Measurements from ENCODE around the gene TNXB.
A peak's percentile ranks its signal among the peaks of the same experiment; 100 is the strongest.

TNXB gene

DNA sequence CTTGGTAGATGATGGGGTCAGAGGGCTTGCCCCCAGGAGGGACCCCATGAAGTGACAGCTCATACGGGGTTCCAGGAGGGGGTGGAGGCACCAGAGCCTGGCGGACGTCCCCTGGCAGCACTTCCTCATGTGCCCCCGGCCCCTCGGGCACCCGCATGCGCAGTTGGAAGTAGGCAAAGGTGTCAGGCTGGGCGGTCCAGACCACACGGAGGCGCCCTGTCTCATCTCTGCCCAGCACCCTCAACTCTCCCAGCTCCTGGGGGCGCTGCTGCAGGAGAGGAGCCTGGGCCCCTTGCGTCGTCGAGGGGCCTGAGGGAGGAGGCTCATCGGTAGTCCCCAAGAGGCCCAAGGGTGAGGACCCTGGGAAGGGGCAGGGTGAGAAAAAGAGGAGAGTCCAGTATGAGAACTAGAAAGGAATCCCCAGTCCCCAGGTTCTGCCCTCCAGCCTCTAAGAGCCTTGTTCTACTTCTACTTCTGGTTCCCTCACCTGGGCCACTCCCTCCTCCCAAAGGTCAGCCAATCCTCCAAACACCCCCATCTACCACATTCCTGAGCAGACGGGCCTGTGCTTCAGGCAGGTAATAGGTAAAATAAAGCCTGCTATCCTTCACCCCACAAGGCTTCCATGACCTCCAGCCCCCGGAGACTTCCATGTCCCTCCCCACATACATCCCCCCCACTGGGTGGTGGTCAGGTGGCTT lies 23.2 kb downstream of the TNXB start:
- peaks cover 0 to 3% of the 10 kb centered on the region in 2 donors for H3K36me3 ChIP-seq (ENCODE audit: control insufficient read depth in 2 of 2, insufficient read depth in 2 of 2, low read length in 2 of 2)
- peaks cover 6 to 8% of the 10 kb centered on the region in 2 donors for H3K4me1 ChIP-seq (ENCODE audit: control insufficient read depth in 2 of 2, insufficient read depth in 2 of 2, low read length in 2 of 2)
- no peak overlapping the region for H3K9ac ChIP-seq (ENCODE audit: low read depth in 1 of 2, low read length in 2 of 2)
- no peak overlapping the region for H3K4me3 ChIP-seq (ENCODE audit: low read length in 2 of 2)
- H3K27me3 ChIP-seq (ENCODE audit: control insufficient read depth in 2 of 2, insufficient read depth in 2 of 2, low read length in 2 of 2), result peaks cover 0 to 7% of the 10 kb centered on the region in 2 donors
- H3K27ac ChIP-seq (ENCODE audit: low read depth in 2 of 2, low read length in 2 of 2), result no peak overlapping the region
- no peaks in the 10 kb centered on the region for H3K9me3 ChIP-seq (ENCODE audit: control insufficient read depth in 2 of 2, low read length in 2 of 2)

DNA sequence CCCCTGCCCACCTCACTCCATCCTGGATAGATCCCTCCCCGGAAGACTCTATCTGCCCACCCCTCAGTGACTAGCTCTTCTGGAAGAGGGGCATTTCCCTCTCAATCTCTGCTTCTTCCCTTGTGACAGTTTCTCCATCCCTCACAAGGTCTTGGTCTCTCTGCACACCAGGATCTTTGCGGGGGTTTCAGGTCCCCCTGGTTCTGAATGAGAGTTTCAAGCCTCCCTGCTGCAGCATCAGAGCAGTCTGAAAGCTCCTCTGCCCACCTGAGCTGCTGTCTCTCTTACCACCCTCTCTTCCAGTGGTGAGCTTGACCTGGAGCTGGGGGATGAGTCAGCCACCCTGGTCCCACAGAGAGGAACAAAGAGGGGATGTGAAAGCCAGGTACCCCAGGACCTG lies 24.4 kb downstream of the TNXB start:
- Histone ChIP-seq H3K27ac (ENCODE audit: low read depth in 2 of 2, low read length in 2 of 2) (no peak overlapping the region), H3K9me3 (ENCODE audit: control insufficient read depth in 2 of 2, low read length in 2 of 2) (no peaks in the 10 kb centered on the region), H3K4me1 (ENCODE audit: control insufficient read depth in 2 of 2, insufficient read depth in 2 of 2, low read length in 2 of 2) (peaks cover 6 to 8% of the 10 kb centered on the region in 2 donors), H3K4me3 (ENCODE audit: low read length in 2 of 2) (no peak overlapping the region), H3K36me3 (ENCODE audit: control insufficient read depth in 2 of 2, insufficient read depth in 2 of 2, low read length in 2 of 2) (peaks cover 0 to 3% of the 10 kb centered on the region in 2 donors), H3K9ac (ENCODE audit: low read depth in 1 of 2, low read length in 2 of 2) (no peak overlapping the region), H3K27me3 (ENCODE audit: control insufficient read depth in 2 of 2, insufficient read depth in 2 of 2, low read length in 2 of 2) (peaks cover 0 to 7% of the 10 kb centered on the region in 2 donors)

DNA sequence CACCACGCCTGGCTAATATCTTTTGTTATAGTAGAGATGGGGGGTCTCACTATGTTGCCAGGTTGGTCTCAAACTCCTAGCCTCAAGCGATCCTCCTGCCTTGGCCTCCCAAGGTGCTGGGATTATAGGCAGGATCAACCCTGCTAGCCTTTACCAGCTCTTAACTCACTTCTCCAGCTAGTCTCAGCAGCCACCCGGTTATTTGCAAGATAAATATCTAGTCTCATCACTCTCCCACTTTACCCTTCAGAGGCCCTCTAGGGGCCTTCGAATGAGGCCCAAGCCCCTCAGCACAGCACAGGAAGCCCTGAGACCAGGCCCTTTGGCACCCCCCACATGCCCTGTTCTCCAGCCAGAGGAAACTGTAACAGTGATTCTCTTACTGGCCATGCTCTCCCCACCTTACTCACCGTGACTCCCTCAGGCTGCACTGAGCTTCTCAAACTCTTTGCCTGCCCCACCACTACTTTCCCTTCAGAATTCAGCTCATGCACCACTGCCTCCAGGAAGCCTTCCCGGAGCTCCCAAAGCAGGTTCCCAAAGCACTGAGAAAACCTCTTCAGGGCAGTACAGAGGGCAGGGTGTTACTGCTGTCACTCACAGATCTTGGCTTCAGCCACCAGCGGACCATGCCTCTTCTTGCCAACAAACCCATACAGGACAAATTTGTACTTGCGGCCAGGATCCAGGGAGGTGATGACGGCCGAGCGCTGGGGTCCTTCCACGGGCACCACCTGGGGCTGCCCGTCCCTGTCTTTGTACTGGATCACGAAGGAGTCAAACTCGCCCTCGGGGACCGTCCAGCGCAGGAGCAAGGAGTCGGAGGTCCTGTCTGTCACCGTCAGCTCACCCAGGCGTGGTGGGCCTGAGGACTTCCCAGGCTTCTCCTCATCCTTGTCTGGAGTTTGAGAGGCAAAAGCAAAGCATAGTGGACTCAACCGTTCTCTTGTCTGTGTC lies 25.0 kb downstream of the TNXB start:
- no peak overlapping the region for H3K9ac ChIP-seq (ENCODE audit: low read depth in 1 of 2, low read length in 2 of 2)
- H3K36me3 ChIP-seq (ENCODE audit: control insufficient read depth in 2 of 2, insufficient read depth in 2 of 2, low read length in 2 of 2), result no peaks in the 10 kb centered on the region

DNA sequence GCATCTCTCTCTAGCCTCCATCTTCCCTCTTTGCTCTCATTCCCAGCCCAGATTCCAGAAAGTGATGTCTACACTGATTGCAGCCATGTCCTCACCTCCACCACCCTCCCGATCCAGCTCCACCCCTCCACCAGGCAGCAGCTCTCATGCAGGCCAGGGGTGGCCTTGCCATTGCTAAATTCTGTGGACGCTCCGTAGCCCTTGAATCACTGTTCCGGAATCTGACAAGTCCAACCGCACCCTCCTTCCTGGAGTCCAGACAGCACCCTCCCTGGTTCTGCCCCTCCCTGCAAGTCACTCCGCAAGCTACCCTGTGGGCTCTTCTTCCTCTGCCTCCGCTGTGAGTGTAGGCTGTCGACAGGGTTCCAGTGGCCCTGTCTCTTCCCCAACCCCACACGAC lies 26.2 kb downstream of the TNXB start:
- Histone ChIP-seq H3K27ac (ENCODE audit: low read depth in 2 of 2, low read length in 2 of 2) (no peak overlapping the region), H3K36me3 (ENCODE audit: control insufficient read depth in 2 of 2, insufficient read depth in 2 of 2, low read length in 2 of 2) (no peaks in the 10 kb centered on the region), H3K27me3 (ENCODE audit: control insufficient read depth in 2 of 2, insufficient read depth in 2 of 2, low read length in 2 of 2) (peaks cover 0 to 7% of the 10 kb centered on the region in 2 donors), H3K4me1 (ENCODE audit: control insufficient read depth in 2 of 2, insufficient read depth in 2 of 2, low read length in 2 of 2) (peaks cover 6 to 8% of the 10 kb centered on the region in 2 donors), H3K9ac (ENCODE audit: low read depth in 1 of 2, low read length in 2 of 2) (no peak overlapping the region), H3K9me3 (ENCODE audit: control insufficient read depth in 2 of 2, low read length in 2 of 2) (no peaks in the 10 kb centered on the region), H3K4me3 (ENCODE audit: low read length in 2 of 2) (no peak overlapping the region)

More for the DNA sequence above, 25.0 kb downstream of the TNXB start:
- Histone ChIP-seq H3K27ac (ENCODE audit: low read depth in 2 of 2, low read length in 2 of 2) (no peak overlapping the region), H3K27me3 (ENCODE audit: control insufficient read depth in 2 of 2, insufficient read depth in 2 of 2, low read length in 2 of 2) (peaks cover 0 to 7% of the 10 kb centered on the region in 2 donors), H3K9me3 (ENCODE audit: control insufficient read depth in 2 of 2, low read length in 2 of 2) (no peaks in the 10 kb centered on the region), H3K4me1 (ENCODE audit: control insufficient read depth in 2 of 2, insufficient read depth in 2 of 2, low read length in 2 of 2) (peaks cover 6 to 8% of the 10 kb centered on the region in 2 donors), H3K4me3 (ENCODE audit: low read length in 2 of 2) (no peak overlapping the region)

DNA sequence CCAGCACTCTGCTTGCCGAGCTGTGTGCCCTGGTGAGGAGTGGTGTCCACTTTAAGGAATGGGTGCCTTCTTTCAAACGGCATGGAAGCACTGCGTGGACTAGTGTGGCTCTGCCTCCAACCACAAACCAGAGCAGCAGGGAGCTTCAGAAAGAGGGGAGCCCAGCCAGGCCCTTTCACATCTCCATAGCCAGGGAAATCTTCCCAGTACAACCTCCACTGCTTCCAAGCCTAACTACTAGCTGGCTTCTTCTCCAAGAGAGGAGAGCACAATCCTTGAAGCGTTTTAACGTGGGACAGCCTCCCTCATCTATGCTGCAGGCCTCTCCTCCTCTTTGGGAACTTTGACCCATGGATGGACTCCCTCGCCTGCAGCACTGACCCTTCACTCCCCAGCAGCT lies 26.7 kb downstream of the TNXB start:
- Histone ChIP-seq H3K27ac (ENCODE audit: low read depth in 2 of 2, low read length in 2 of 2) (peak overlapping the region in 1 of 2 donors; percentile 35), H3K4me3 (ENCODE audit: low read length in 2 of 2) (no peak overlapping the region), H3K27me3 (ENCODE audit: control insufficient read depth in 2 of 2, insufficient read depth in 2 of 2, low read length in 2 of 2) (peaks cover 0 to 7% of the 10 kb centered on the region in 2 donors), H3K9me3 (ENCODE audit: control insufficient read depth in 2 of 2, low read length in 2 of 2) (no peaks in the 10 kb centered on the region), H3K36me3 (ENCODE audit: control insufficient read depth in 2 of 2, insufficient read depth in 2 of 2, low read length in 2 of 2) (no peaks in the 10 kb centered on the region), H3K4me1 (ENCODE audit: control insufficient read depth in 2 of 2, insufficient read depth in 2 of 2, low read length in 2 of 2) (peaks cover 6 to 8% of the 10 kb centered on the region in 2 donors), H3K9ac (ENCODE audit: low read depth in 1 of 2, low read length in 2 of 2) (no peak overlapping the region)

DNA sequence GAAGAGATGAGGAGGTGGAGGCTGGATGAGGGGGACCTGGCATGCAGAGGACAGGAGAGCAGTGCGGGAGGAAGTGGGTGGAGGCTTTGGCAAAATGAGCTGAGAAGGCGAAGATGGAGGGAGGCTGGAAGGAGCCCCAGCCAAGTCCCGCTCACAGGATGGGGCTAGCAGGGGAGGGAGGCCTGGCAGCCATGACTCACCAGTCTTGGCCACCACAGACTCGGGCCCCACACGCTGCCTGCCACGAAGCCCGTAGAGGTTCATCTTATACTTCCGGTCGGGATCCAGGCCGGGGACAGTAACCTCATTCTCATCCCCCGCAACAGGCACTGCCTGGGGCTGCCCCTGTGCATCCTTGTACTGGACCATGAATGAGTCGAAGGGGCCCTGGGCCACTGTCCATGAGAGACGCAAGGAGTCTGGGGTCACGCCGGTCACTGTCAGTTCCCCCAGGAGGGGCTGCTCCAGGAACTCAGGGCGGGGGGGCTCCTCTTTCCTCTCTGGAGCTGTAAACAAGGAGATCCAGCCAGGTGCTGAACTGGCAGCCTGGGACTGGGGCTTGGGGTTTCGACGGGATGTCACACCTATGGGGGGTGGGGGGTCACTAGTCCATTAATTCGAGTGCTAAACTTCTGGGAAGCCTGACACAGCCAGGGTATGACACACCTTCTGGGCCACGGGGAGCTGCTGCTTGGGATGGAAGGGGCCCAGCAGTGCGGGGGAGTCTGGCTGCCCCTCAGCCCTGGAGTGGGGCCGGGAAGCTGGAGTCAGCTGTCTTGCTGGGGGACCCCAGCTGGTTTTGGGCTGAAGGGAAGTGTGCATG lies 27.8 kb downstream of the TNXB start:
- Histone ChIP-seq H3K9ac (ENCODE audit: low read depth in 1 of 2, low read length in 2 of 2) (no peak overlapping the region), H3K4me3 (ENCODE audit: low read length in 2 of 2) (no peak overlapping the region), H3K27ac (ENCODE audit: low read depth in 2 of 2, low read length in 2 of 2) (peak overlapping the region; percentile 13 to 35), H3K36me3 (ENCODE audit: control insufficient read depth in 2 of 2, insufficient read depth in 2 of 2, low read length in 2 of 2) (no peaks in the 10 kb centered on the region), H3K4me1 (ENCODE audit: control insufficient read depth in 2 of 2, insufficient read depth in 2 of 2, low read length in 2 of 2) (peaks cover 0 to 8% of the 10 kb centered on the region in 2 donors), H3K9me3 (ENCODE audit: control insufficient read depth in 2 of 2, low read length in 2 of 2) (no peaks in the 10 kb centered on the region), H3K27me3 (ENCODE audit: control insufficient read depth in 2 of 2, insufficient read depth in 2 of 2, low read length in 2 of 2) (peaks cover 0 to 6% of the 10 kb centered on the region in 2 donors)

DNA sequence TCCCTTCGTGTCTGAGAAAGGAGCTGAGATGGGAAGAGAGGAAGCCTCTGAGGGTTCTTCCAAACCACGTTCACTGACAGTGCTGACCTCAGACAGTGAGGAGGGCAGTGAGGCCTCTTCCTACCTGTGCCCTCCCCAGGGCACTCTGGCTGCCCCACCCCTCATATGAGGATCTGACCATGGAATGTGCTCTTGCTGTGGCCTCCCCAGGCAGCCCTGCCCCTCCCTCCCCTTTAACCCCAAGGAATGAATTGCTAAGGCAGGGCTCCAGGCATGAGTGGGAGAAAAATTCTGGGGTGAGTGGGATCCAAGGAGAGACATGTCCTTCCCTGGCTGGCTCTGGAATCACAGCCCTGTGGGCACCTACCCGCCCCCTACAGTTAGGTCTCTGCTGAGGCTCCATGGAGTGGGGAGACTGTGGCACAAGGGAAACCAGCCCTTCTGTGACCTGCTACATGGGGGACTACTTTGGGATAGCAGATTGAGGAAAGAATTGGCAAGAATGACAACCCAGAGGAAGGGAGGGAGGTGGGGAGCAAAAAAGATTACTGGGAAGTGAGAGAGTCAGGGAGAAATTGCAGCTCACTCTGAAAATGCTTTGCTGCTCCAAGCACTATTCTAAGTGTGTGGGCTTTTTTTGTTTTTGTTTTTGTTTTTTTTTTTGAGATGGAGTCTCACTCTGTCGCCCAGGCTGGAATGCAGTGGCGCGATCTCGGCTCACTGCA lies 29.4 kb downstream of the TNXB start:
- Histone ChIP-seq H3K27me3 (ENCODE audit: control insufficient read depth in 2 of 2, insufficient read depth in 2 of 2, low read length in 2 of 2) (peaks cover 0 to 3% of the 10 kb centered on the region in 2 donors), H3K9me3 (ENCODE audit: control insufficient read depth in 2 of 2, low read length in 2 of 2) (no peaks in the 10 kb centered on the region), H3K27ac (ENCODE audit: low read depth in 2 of 2, low read length in 2 of 2) (no peak overlapping the region), H3K36me3 (ENCODE audit: control insufficient read depth in 2 of 2, insufficient read depth in 2 of 2, low read length in 2 of 2) (no peaks in the 10 kb centered on the region), H3K4me3 (ENCODE audit: low read length in 2 of 2) (no peak overlapping the region), H3K9ac (ENCODE audit: low read depth in 1 of 2, low read length in 2 of 2) (no peak overlapping the region), H3K4me1 (ENCODE audit: control insufficient read depth in 2 of 2, insufficient read depth in 2 of 2, low read length in 2 of 2) (peaks cover 0 to 5% of the 10 kb centered on the region in 2 donors)

DNA sequence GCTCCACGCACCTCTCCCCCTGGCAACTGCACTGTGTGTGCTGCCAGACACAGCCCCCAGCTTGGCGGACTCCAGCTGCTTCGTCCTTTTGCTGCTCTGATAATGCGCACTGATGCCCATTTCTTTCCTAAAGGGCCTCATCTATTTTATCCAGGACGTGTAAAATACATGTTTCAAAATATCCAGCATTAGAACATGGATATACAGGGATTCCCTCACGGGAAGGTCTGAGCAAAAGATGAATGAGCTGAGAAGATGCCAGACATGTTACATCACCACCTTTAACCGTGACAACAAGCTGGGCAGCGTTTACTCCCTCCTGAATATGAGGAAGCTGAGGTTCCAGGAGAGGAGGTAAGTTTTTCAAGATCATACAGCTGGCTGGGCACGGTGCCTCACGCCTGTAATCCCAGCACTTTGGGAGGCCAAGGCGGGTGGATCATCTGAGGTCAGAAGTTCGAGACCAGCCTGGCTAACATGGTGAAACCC lies 32.8 kb downstream of the TNXB start:
- Histone ChIP-seq H3K4me3 (ENCODE audit: low read length in 2 of 2) (no peak overlapping the region), H3K9ac (ENCODE audit: low read depth in 1 of 2, low read length in 2 of 2) (no peak overlapping the region), H3K27me3 (ENCODE audit: control insufficient read depth in 2 of 2, insufficient read depth in 2 of 2, low read length in 2 of 2) (no peaks in the 10 kb centered on the region), H3K4me1 (ENCODE audit: control insufficient read depth in 2 of 2, insufficient read depth in 2 of 2, low read length in 2 of 2) (peaks cover 0 to 3% of the 10 kb centered on the region in 2 donors), H3K36me3 (ENCODE audit: control insufficient read depth in 2 of 2, insufficient read depth in 2 of 2, low read length in 2 of 2) (no peaks in the 10 kb centered on the region), H3K9me3 (ENCODE audit: control insufficient read depth in 2 of 2, low read length in 2 of 2) (no peaks in the 10 kb centered on the region), H3K27ac (ENCODE audit: low read depth in 2 of 2, low read length in 2 of 2) (no peak overlapping the region)

DNA sequence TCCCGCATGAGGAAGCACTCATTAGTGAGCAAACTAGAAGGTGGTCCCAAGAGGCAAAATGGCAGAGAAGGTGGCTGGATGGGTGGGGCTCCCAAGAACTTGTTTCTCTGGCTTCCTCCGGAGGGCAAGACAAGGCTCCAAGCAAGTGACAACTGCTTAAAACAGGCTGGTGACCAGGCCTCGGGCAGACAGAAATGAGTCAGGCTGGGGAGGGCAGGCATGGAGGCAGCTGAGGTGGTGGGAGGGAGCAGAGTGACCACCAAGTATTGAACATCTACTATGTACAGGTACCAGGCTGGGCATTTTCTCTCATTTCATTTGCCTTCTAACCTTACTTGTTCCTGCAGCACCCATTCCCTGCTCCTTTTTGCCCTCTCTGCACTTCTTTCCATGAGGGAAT lies 33.4 kb downstream of the TNXB start:
- Histone ChIP-seq H3K4me3 (ENCODE audit: low read length in 2 of 2) (no peak overlapping the region), H3K4me1 (ENCODE audit: control insufficient read depth in 2 of 2, insufficient read depth in 2 of 2, low read length in 2 of 2) (no peaks in the 10 kb centered on the region), H3K9me3 (ENCODE audit: control insufficient read depth in 2 of 2, low read length in 2 of 2) (no peaks in the 10 kb centered on the region), H3K27ac (ENCODE audit: low read depth in 2 of 2, low read length in 2 of 2) (no peak overlapping the region), H3K27me3 (ENCODE audit: control insufficient read depth in 2 of 2, insufficient read depth in 2 of 2, low read length in 2 of 2) (no peaks in the 10 kb centered on the region), H3K36me3 (ENCODE audit: control insufficient read depth in 2 of 2, insufficient read depth in 2 of 2, low read length in 2 of 2) (no peaks in the 10 kb centered on the region), H3K9ac (ENCODE audit: low read depth in 1 of 2, low read length in 2 of 2) (no peak overlapping the region)
